ENCODE measurements around the gene ADGRV1.

GRCh38 chr5:91135475-91136248 lies 577.1 kb downstream of the ADGRV1 start:
- TF ChIP-seq CREB1 (IDR thresholded peaks at IDR 0.05; ENCODE audit: low read depth), result no peak
- TF ChIP-seq EP300 (IDR thresholded peaks at IDR 0.05; ENCODE audit: borderline replicate concordance), result no peak
- no peak for TF ChIP-seq NFIC (IDR thresholded peaks at IDR 0.05)
- TF ChIP-seq TCF12 (IDR thresholded peaks at IDR 0.05; ENCODE audit: low read depth), result no peak
- TF ChIP-seq RAD21 (IDR thresholded peaks at IDR 0.05; ENCODE audit: low read depth), result no peak
- no peak for TF ChIP-seq TEAD4 (IDR thresholded peaks at IDR 0.05)
- TF ChIP-seq MAX (IDR thresholded peaks at IDR 0.05), result no peak
